Body of pancreas (tissue), 4 donors: Measurements from ENCODE around the gene TIMP1. TPM values are rescaled to one million over a fixed set of nuclear protein-coding genes. Genes with fewer than 3 reads are reported as not detected.

Source experiments
- ATAC-seq: fragments of 150-250 bp; one replicate; pipeline ENCODE4 v1.9.1; 2016
- DNase-seq, 4 donors: peaks; one replicate each; pipeline ENCODE4 v3.0.0-alpha.2; 2019
- H3K27ac ChIP-seq, 4 donors: fragments of 200-600 bp; sonication (generic); 1 replicate in 3 of 4; 2 replicates in 1 of 4; pipeline versions ENCODE4 v1.5.1 to v1.6.1; 2016 to 2019; ENCODE audit warnings: mild to moderate bottlenecking in 1 of 4, mixed read lengths in 1 of 4, moderate library complexity in 1 of 4
- H3K27me3 ChIP-seq, 2 donors: fragments of 200-600 bp; sonication (generic); one replicate each; pipeline ENCODE4 v1.6.0; 2016; ENCODE audit warnings: mild to moderate bottlenecking in 1 of 2
- H3K36me3 ChIP-seq, 2 donors: fragments of 200-600 bp; sonication (generic); replicated peaks in 1 of 2; 2 replicates each; pipeline ENCODE4 v1.5.1; 2016; ENCODE audit warnings: low read depth in 2 of 2; ENCODE audit not compliant: insufficient read depth in 1 of 2
- H3K4me1 ChIP-seq: fragments of 200-600 bp; sonication (generic); one replicate; pipeline ENCODE4 v1.6.0; 2016
- H3K4me3 ChIP-seq, 2 donors: fragments of 200-600 bp; sonication (generic); 1 replicate in 1 of 2; 2 replicates in 1 of 2; pipeline ENCODE4 v1.5.1; 2016 to 2019
- H3K9me3 ChIP-seq, 3 donors: fragments of 200-600 bp; sonication (generic); 1 replicate in 2 of 3; 2 replicates in 1 of 3; pipeline ENCODE4 v1.5.1; 2016
- POLR2A ChIP-seq, 3 donors: fragments of 450-650 bp; IDR thresholded peaks; one replicate each; pipeline ENCODE4 v1.6.1; 2016; ENCODE audit warnings: antibody characterized with exemption in 3 of 3, mild to moderate bottlenecking in 2 of 3
- WGBS, 2 donors: methylation state at CpG; one replicate each; pipeline ENCODE4 v1.1.5; 2017; 5-methylcytosine and 5-hydroxymethylcytosine counted together
- intact Hi-C: fragments of 100-400 bp; cut with DNase I; formaldehyde crosslinking; loops from one replicate; pipeline ENCODE4 v1.15.1; 2023
- total RNA-seq, 2 donors: library from RNA; depleted of rRNA; stranded (reverse); fragments of >200 nt; gene quantifications; one replicate each; pipeline ENCODE4 v1.1.0, GENCODE V29; 2016
- TF ChIP-seq, protein P1 (sequence below), 7 experiments: fragments of 450-650 bp in 4 of 7; fragments of 200-600 bp in 3 of 7; sonication (generic) in 3 of 7; IDR thresholded peaks; one replicate each; pipeline ENCODE4 v1.5.1; 2016 to 2019; ENCODE audit warnings: antibody characterized with exemption in 7 of 7

Gene TIMP1
- total RNA-seq, 2 donors from 2014 or later: 28.0 to 62.8 TPM

DNA sequence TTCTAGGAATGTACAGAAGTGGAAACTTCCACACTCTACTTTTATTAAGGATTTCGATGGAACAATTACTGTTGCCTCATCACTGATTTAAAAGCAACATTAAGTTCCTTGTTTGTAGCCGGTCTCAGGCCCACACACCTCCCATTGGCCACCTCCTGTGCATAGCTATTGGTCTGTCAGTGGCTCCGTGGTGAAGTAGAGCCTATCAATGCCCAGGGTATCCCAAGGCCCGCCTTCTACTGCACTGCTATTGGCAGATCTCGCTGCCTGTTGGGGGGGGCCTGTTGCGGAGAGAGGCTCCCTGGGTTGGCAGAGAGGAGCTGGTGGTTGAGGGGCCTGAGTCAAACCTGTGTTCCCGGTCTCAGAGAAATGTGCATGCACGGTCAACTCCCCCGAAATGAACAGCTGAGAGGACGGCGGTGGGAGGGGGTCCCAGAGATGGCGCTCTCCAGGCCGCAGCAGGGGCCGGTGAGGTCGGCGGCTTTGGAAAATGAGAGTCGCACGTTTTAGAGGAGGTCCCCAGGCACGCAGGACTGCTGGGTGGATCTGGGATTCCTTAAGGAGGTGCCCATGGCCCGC is 26.1 kb upstream of the TIMP1 start:
- peak; percentile 89 to 95 (median 92) for DNase-seq
- intact Hi-C loops: no loop called here
- Histone ChIP-seq H3K27me3 (no peaks in the 10 kb centered on the region), H3K4me1 (peaks cover 26% of the 10 kb centered on the region), H3K27ac (peak overlapping the region; percentile 67 to 90 (median 88)), H3K9me3 (no peaks in the 10 kb centered on the region), H3K36me3 (no peaks in the 10 kb centered on the region), H3K4me3 (no peak overlapping the region)
- peak; percentile 91 for ATAC-seq
- peak; percentile 34 to 83 (median 79) for TF ChIP-seq POLR2A (IDR thresholded peaks at IDR 0.05)
- TF ChIP-seq, protein P1, sequence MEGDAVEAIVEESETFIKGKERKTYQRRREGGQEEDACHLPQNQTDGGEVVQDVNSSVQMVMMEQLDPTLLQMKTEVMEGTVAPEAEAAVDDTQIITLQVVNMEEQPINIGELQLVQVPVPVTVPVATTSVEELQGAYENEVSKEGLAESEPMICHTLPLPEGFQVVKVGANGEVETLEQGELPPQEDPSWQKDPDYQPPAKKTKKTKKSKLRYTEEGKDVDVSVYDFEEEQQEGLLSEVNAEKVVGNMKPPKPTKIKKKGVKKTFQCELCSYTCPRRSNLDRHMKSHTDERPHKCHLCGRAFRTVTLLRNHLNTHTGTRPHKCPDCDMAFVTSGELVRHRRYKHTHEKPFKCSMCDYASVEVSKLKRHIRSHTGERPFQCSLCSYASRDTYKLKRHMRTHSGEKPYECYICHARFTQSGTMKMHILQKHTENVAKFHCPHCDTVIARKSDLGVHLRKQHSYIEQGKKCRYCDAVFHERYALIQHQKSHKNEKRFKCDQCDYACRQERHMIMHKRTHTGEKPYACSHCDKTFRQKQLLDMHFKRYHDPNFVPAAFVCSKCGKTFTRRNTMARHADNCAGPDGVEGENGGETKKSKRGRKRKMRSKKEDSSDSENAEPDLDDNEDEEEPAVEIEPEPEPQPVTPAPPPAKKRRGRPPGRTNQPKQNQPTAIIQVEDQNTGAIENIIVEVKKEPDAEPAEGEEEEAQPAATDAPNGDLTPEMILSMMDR (IDR thresholded peaks at IDR 0.05): no peak
- WGBS, 2 donors: 1 to 7% methylated on average over 3 to 16 of the region's 20 CpGs

DNA sequence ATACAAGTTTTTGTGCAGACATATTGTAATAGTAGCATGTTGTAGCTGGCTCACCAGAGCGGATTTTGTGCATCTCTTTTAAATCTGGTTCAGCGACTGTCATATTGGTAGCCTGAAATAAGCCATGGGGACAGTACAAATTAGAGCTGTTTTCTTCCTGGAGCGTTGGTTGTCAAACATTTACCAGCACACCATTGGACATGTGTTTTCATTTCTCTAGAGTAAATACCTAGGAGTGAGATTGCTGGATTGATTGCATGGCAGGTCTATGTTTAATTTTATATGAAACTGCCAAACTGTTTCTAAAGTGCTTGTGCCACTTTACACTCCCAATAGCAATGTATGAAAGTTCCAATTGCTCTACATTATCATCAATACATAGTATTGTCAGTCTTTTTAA is 23.8 kb upstream of the TIMP1 start:
- Histone ChIP-seq H3K9me3 (no peaks in the 10 kb centered on the region), H3K4me3 (no peak overlapping the region), H3K36me3 (no peaks in the 10 kb centered on the region), H3K4me1 (peaks cover 38% of the 10 kb centered on the region), H3K27ac (peak overlapping the region in 3 of 4 donors; percentile 0 to 97 (median 57)), H3K27me3 (no peaks in the 10 kb centered on the region)
- ATAC-seq (no peak), DNase-seq (no peak)
- TF ChIP-seq, protein P1 (IDR thresholded peaks at IDR 0.05): no peak
- TF ChIP-seq POLR2A (IDR thresholded peaks at IDR 0.05): no peak
- intact Hi-C loops: no loop called here
- WGBS, 2 donors: 11 to 13% methylated on average over 3 of the region's 3 CpGs

- WGBS, 2 donors: 3 to 4% methylated on average over 14 to 15 of the region's 15 CpGs
These were observed 21.9 kb upstream of the TIMP1 start for GRCh38 chrX:47560179-47560933.

GRCh38 chrX:47560934-47561658 is 21.1 kb upstream of the TIMP1 start, which contains the start of gene ARAF:
ARAF (plus strand) TSS chrX:47561205; CDS start chrX:47562968, 1,763 bp downstream.
- Histone ChIP-seq H3K27me3 (no peaks in the 10 kb centered on the region), H3K36me3 (no peaks in the 10 kb centered on the region), H3K27ac (peak within 1 kb of the TSS; percentile 79 to 97 (median 93)), H3K4me3 (peak within 1 kb of the TSS; percentile 23 to 50), H3K4me1 (peaks cover 35% of the 10 kb centered on the region), H3K9me3 (no peaks in the 10 kb centered on the region)
- DNase-seq (peak; percentile 97 to 99 (median 98)), ATAC-seq (peak; percentile 93)
- intact Hi-C loops: no loop called here
- WGBS, 2 donors: 0% methylated on average over 13 to 39 of the region's 59 CpGs
- peak; percentile 9 to 70 (median 64) for TF ChIP-seq POLR2A (IDR thresholded peaks at IDR 0.05)
- TF ChIP-seq, protein P1 (IDR thresholded peaks at IDR 0.05): no peak

More at GRCh38 chrX:47560179-47560933, 21.9 kb upstream of the TIMP1 start:
- Histone ChIP-seq H3K27ac (peak overlapping the region; percentile 79 to 97 (median 93)), H3K36me3 (no peaks in the 10 kb centered on the region), H3K9me3 (no peaks in the 10 kb centered on the region), H3K27me3 (no peaks in the 10 kb centered on the region), H3K4me1 (peaks cover 35% of the 10 kb centered on the region), H3K4me3 (no peak overlapping the region)
- no peak for DNase-seq
- intact Hi-C loops: no loop called here
- no peak for ATAC-seq
- no peak for TF ChIP-seq POLR2A (IDR thresholded peaks at IDR 0.05)
- TF ChIP-seq, protein P1 (IDR thresholded peaks at IDR 0.05): no peak
